Omental fat pad (tissue), 4 donors: Measurements from ENCODE around the gene TSC22D3. TPM values are rescaled to one million over a fixed set of nuclear protein-coding genes. Genes with fewer than 3 reads are reported as not detected.
"Not testable (repeated sequence)": the region's sequence is repeated elsewhere in the genome, so short reads cannot be mapped to it uniquely, and the experiment has no call there.

Source experiments
- ATAC-seq: fragments of 150-250 bp; one replicate; pipeline ENCODE4 v1.9.1; 2016; ENCODE audit warnings: mild to moderate bottlenecking, moderate library complexity; ENCODE audit not compliant: low FRiP score
- DNase-seq: peaks from one replicate; pipeline ENCODE4 v3.0.0-alpha.2; 2019; ENCODE audit warnings: low spot score
- total RNA-seq, 4 donors: library from RNA; depleted of rRNA; stranded (reverse); fragments of >200 nt; gene quantifications; one replicate each; pipeline ENCODE4 v1.1.0, GENCODE V29; 2016
- TF ChIP-seq, protein P1 (sequence below), 3 donors: fragments of 450-650 bp; IDR thresholded peaks; one replicate each; pipeline ENCODE4 v1.5.1; 2016 to 2017; ENCODE audit warnings: antibody characterized with exemption in 3 of 3, mild to moderate bottlenecking in 3 of 3, moderate library complexity in 2 of 3

The TSC22D3 gene
- total RNA-seq, 4 donors from 2014 or later: 316 to 869 (median 357) TPM

DNA sequence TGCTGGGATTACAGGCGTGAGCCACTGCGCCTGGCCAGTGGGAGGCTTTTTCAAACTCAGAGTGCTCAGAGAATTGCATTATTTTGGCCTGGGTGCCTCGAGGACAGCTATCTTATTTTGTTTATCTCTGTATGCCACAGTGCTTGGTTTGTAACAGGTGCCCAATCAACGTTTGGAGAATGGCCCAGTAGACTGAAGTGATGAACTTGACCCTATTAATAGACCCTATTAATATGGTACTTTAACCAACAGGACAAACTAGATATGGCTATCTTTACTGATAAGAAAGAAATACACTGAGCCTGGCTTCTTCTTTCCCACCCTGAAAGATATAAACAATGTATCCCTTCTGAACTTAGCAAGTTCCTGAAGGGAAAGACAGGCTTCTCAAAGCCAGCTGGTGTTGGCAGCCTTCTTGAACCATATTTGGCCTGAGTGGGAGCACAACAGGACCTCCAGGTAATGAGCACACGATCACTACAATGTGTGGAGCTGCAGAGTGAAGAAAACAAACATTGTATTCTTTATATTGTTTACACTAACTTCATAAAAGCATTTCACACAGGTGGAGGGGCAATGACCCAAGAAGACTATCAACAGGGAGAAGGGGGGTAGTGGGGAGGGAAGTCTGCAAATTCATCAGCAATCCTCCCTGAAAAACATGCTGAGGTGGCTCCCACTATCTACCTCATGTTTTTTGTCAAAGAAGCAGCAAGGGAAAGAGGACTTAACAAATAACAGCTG is 105.5 kb downstream of the TSC22D3 start:
- DNase-seq: no peak
- no peak for ATAC-seq
- TF ChIP-seq, protein P1, sequence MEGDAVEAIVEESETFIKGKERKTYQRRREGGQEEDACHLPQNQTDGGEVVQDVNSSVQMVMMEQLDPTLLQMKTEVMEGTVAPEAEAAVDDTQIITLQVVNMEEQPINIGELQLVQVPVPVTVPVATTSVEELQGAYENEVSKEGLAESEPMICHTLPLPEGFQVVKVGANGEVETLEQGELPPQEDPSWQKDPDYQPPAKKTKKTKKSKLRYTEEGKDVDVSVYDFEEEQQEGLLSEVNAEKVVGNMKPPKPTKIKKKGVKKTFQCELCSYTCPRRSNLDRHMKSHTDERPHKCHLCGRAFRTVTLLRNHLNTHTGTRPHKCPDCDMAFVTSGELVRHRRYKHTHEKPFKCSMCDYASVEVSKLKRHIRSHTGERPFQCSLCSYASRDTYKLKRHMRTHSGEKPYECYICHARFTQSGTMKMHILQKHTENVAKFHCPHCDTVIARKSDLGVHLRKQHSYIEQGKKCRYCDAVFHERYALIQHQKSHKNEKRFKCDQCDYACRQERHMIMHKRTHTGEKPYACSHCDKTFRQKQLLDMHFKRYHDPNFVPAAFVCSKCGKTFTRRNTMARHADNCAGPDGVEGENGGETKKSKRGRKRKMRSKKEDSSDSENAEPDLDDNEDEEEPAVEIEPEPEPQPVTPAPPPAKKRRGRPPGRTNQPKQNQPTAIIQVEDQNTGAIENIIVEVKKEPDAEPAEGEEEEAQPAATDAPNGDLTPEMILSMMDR (IDR thresholded peaks at IDR 0.05): no peak

DNA sequence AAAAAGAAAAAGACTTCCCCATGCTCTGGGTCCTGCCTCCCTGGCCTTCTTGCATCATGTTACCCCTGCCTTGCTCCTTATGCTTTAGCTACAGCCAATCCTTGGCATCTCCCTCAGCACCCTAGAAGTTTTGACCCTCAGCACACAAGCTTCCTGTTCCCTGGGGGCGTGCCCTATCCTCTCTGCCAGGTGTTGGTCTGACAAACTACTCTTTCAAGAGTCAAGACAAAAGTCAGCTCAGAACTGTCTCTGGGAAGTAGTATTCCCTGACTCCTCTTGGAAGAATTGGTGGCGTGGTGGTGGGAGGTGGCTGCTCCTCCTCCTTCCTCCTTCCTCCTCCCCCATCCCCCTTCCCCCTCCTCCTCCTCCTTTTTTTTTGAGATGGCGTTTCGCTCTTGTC is 106.3 kb downstream of the TSC22D3 start:
- ATAC-seq: no peak
- TF ChIP-seq, protein P1 (IDR thresholded peaks at IDR 0.05): no peak

DNA sequence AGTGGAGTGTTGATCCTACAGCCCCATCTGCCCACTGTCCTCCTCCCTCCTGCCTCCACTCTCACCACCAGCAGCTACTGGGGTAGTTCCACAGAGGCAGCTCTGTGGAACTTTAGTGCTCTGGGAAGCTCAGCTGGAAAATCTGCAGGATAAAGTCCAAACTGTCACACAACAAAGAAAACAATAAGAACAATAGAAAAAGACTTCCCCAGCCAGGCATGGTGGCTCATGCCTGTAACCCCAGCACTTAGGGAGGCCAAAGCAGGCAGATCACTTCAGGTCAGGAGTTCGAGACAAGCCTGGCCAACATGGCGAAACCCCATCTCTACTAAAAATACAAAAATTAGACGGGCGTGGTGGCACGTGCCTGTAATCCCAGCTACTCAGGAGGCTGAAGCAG is 106.9 kb downstream of the TSC22D3 start:
- not testable (repeated sequence) for ATAC-seq, DNase-seq

More for the DNA sequence above, 106.3 kb downstream of the TSC22D3 start:
- DNase-seq: no peak

DNA sequence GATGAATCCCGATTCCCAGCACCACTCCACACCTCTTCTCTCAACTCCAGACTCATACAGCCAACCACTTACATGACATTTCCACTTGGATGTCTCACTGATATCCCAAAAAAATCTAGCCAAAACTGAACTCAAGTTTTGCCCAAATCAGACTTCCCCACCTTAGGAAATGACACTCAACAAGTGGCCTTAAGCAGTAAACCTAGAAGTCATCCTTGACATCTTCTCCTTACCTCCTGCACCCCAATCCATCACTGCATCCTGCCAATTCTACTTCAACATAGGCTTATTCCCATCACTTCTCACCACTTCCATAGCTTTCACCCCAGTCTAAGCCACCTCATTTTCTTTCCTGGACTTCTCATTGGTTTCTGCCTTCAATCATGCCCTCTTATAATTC is 108.2 kb downstream of the TSC22D3 start:
- TF ChIP-seq, protein P1 (IDR thresholded peaks at IDR 0.05): no peak
- no peak for ATAC-seq
- no peak for DNase-seq

DNA sequence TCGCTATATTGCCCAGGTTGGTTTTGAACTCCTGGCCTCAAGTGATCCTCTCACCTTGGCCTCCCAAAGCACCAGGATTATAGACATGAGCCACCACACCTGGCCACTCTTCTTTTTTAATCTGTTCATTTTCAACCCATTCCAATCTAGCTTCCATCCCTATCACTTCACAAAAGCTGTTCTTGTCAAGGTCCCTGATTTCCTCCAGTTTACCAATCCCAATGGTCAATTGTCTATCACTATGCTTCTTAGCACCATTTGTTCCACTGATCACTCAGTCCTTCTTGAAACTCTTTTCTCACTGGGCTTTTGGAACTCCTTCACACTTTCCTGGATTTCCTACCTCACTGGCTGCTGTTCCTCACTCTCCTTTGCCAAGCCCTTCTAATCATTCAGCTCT is 108.7 kb downstream of the TSC22D3 start:
- DNase-seq (no peak), ATAC-seq (no peak)
- TF ChIP-seq, protein P1 (IDR thresholded peaks at IDR 0.05): no peak

Other genes with a start within 250 kb of the TSC22D3 start
- gene PRPS1, start 147.3 kb downstream of the TSC22D3 start, total RNA-seq: 10 to 100 TPM; 16.4 to 43.6 (median 24.8) TPM
- under 1 TPM in 1 of 4 donors, not detected in 3; 0.47 TPM for gene NCBP2L, start 1.9 kb upstream of the TSC22D3 start, total RNA-seq
- gene MID2, start 50.1 kb upstream of the TSC22D3 start, total RNA-seq: 10 to 100 TPM; 18.7 to 37.9 (median 26.5) TPM
- gene TEX13B, start 206.6 kb upstream of the TSC22D3 start, total RNA-seq: not detected